NCI-H460 (cell line): ENCODE results near the gene LAMB1. TPM values are rescaled to one million over a fixed set of nuclear protein-coding genes. Genes with fewer than 3 reads are reported as not detected.
A peak's percentile ranks its signal among the peaks of the same experiment; 100 is the strongest.
"Not testable (repeated sequence)": the region's sequence is repeated elsewhere in the genome, so short reads cannot be mapped to it uniquely, and the experiment has no call there.

Experiments used
- DNase-seq: peaks from one replicate; pipeline ENCODE4 v3.0.0-alpha.2; 2016; ENCODE audit warnings: low read depth; ENCODE audit errors: extremely low read depth
- small RNA-seq, 2 experiments: library from RNA; depleted of rRNA; stranded (forward); fragments of <200 nt; gene quantifications; one replicate each; pipeline ENCODE3, GENCODE V24; 2014
- total RNA-seq: library from RNA; depleted of rRNA; stranded (reverse); fragments of >200 nt; shearing (Covaris generic); gene quantifications from 2 replicates; pipeline ENCODE4 v1.2.3, GENCODE V29; 2014; rRNA removed

The LAMB1 gene
- total RNA-seq, 1 experiment from 2014 or later: 146 TPM

DNA sequence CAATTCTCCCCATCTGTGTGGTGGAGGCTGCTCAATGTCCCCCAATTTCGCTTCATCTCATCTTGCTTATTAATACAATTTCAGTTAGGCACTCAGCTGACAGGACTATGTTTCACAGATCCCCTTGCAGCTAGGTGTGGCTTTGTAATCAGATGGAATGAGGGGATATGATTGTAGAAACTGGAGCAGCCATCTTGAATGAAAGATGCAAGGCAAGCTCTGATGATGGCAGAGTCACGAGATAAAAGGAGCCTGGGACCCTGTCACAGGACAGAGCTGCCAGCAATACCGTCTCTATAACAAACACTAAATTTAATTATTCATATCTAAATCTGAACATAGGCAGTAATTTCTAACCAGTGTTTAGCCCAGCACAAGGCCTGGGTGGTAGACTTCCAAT, 113.0 kb downstream of the LAMB1 start:
- DNase-seq: no peak

DNA sequence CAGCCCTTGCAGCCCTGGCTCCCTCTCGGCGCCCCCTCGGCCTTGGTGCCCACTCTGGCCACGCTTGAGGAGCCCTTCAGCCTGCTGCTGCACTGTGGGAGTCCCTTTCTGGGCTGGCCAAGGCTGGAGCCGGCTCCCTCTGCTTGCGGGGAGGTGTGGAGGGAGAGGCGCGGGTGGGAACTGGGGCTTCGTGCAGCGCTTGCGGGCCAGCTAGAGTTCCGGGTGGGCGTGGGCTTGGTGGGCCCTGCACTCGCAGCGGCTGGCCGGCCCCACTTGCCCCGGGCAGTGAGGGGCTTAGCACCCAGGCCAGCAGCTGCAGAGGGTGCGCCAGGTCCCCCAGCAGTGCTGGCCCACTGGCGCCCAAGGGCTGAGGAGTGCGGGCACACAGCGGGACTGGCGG, 115.1 kb downstream of the LAMB1 start:
- DNase-seq: not testable (repeated sequence)

DNA sequence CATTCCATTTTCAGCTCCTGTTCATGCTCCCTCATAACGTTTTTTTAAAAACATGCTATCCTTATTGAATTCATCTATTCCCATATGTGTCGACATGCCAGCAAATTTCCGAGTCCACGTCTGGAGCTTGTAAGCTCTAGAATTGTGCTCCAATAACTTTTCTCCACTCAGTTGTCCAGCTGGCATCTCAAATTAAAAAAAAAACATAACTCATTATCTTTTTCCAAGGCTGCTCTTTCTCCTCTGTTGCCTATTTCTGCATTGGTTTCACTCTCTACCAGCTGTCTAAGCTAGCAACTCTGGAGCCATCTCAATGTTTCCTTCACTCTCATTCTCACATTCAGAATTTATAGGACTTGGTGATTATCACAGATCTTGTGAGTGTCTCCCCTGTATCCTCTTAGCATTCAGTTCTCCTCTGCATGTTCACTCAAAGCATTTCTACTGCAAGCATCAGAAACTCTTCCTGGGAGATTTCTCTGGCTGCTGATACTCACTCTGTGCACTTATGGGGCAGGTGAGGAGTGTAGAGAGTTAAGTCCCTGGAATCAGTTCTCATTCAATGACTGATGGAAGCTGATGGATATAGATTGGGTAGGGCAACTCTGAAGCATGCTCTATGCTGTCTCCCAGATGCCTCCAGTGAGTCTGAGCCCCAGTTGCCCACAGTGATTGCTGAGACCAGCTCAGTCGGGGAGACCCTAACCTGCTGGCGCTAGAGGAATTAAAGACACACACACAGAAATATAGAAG, 118.7 kb downstream of the LAMB1 start:
- no peak for DNase-seq

DNA sequence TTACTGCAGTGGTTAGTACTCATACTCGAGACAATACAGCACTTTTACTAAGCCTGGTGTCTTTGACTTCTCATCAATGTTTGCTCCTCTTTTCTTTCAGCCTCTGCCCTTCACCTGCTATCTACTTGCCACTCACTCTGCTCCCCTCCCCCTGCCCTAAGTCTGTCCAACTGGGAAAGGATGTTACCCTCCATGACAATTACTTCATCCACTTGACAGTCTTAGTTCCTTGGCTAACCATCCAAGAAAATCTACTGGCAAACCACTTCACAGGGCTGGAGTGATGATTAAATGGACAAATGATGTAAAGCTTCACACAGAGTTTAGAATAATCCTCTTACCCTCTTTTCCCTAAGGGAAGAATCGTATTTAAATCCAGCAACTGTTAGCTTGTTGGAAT, 120.2 kb downstream of the LAMB1 start:
- no peak for DNase-seq

DNA sequence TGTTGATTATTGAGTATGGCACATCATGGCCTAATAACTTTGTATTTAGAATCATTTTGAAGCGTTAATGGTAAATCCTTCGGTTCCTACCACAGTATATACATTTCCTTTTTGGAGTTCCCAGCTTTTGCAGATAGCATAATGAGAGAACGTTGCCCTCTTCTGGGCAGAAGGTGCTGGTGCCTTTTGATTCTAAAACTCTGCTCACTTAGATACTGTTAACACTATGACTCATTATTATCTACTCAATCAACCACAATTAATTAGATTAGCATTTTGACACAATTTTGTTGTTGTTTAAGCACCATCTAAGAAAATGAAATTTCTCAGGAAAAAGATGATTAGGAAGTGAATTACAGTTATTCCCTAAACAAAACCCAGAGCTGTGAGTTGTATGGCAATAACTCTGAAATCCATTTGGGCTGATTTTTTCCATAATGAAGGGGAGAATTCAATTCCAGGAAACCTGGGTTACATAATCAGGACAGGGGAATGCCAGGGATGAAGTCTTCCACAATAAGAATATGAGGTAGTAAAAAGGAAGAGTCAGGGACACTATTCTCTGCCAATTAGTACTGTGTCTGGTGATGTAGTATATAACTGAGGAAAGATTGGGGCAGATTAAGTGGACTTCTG, 123.4 kb downstream of the LAMB1 start:
- DNase-seq: peak; percentile 58

DNA sequence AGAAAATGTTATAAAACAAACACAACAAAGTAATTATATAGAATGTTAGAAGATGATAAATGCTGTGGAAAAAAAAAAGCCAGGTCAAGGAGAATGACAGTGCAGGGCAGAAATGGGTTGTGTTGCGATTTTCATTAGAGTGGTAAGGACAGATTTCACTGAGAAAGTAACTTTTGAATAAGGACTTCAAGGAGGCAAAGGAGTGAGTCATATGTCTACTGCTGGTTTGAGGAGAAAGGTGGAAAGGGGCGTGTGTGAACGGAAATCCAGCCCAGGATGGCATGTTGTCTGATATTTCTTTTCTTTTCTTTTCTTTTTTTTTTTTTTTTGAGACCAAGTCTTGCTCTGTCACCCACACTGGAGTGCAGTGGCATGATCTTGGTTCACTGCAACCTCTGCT, 124.3 kb downstream of the LAMB1 start:
- DNase-seq: no peak

DNA sequence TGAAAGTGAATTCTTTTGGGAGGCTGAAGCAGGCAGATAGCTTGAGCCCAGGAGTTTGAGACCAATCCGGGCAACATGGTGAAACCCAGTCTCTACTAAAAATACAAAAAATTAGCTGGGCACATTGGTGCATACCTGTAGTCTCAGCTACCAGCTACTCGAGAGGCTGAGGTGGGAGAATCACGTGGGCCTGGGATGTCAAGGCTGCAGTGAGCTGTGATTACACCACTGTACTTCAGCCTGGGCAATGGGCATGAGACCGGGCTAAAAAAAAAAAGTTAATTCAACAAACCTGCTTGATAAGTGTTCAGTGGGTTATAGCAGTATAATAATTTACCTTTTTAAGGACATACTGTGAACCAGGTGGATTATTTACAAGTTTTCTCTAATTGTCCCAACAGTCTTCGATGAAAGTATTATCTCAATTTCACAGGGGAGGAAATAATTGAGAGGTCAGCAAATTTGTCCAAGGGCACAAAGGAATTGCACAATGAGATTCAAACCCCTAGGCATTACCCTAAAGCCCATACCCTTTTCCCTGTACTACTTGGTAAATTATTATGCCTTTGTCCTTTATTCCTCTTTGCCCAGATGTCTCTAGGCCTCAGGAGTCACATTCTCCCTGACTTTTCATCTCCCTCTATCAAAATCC, 125.1 kb downstream of the LAMB1 start:
- DNase-seq: no peak

DNA sequence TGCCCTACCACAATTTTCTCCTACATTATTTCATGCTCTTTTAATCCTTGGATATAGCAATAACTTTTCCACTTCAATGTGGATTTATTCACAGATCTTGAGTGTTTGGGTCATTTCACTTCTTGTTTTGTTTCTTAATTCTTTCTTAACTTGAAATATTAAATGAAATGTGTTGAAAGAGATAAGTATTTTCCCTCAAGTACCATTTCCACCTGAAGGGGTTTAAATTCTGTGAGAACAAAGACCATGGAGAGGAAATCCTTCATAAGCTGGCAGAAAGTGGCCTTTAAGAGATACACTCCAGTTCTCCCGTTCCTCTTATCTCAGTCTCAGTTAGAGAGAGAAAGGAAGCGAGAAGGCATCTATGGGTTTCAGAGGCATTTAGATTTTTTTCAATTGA, 126.0 kb downstream of the LAMB1 start:
- no peak for DNase-seq

DNA sequence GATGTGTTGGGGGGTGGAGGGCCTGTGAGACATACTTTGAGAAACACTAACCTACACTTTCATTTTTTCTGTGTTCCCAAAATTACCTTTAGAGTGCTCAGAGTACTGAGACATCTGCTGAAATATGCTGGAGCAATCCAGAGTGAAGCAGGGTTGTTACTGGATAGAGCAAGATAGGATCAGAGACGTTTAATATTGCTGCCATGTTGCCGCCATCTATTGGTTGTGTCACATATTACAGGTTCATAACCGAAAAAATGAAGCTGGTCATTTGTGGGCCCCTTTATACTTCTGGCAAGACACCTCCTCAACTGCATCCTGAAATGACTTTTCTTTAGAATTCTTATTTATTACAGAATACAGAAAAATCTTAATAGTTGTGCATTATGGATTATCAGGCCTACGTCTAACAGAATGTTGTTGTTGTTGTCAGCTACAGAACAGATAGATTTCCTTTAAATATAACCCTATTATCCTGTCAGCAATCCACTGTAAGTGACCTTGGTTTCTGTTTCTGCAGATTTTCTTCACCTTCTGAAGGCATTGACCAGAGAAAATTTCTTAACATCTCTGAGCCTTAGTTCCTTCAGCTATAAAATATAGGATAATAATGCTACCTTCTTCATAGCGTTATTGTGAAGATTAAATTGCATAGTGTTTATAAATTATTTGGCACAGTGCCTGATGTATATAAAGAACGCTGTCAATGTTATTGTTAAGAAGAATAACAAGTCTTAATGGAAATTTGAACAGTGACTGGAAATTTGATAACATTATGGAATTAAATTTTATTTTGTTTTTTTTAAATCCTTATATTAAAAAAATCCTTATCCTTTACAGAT, 128.1 kb downstream of the LAMB1 start:
- DNase-seq: peak; percentile 58

DNA sequence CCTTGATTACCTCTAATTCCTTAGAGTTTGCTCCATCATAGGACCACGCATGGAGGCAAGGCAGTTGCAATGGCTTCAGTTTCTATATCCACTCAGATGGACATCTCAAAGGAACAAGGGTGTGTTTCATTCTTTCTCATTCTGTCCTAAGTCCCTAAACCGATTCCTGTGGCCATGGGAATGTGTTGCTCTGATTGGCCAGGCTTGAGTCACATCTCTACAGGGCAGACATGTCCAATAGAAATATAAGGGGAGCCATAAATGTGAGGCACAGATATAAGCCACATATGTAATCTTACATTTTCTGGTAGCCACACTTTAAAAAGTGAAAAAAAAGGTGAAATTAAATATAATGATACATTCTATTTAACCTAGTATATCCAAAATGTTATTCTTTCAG, 128.8 kb downstream of the LAMB1 start:
- DNase-seq: no peak

Small RNA genes lying within 50 kb of the gene (small RNA-seq; reads per million reads assigned to genes)
- gene RF00012: 0 to 0.12 reads per million in 2 experiments

Other genes with a start within 250 kb of the LAMB1 start
- not detected in 2 replicates for gene SLC26A3, start 199.9 kb downstream of the LAMB1 start, total RNA-seq
- 113 and 145 TPM in 2 replicates for gene DLD, start 112.0 kb downstream of the LAMB1 start, total RNA-seq
- 0.59 and 0.69 TPM in 2 replicates for gene LAMB4, start 127.2 kb upstream of the LAMB1 start, total RNA-seq